Measurements from ENCODE around the gene RPL3. TPM values are rescaled to one million over a fixed set of nuclear protein-coding genes. Genes with fewer than 3 reads are reported as not detected.

RPL3 gene
- polyA plus RNA-seq, 1 donor (not counting 4 experiments of a cell fraction or from before 2014, with no cell fraction given): 2,538 TPM

DNA sequence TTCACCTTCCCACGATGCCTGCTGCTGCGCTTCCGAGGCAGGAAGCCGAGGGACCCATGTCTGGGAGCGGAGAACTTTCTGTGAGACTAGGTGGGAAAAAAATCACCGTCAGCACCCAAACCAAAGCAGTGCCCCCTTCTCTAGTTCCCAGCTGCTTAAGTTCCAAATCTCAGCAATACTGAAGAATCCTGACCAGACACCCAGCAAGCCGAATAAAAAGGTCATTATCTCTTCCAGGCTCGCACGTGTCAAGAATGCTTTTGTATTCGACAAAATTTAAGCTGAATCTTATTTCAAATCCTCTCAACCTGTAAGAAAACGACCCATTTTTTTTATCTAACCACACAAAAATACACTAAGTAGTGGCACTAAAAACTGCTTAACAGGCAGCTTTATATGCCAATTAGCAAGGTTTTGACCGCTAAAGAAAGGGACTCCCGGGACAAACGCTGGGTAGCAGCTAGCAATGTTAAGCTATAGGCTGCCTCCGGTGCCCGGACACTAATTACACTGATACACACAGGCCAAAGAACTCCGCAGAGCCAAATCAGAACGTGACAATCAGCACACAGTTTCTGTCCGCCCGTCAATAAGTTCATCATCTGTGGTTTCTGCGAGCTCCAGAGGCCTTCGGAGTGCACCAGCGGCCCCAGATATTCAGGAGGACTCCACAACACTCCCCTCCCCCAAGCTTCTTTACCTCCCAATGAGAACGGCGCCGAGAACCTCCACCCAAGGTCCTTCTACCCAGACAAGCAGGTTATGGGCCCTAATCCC lies 728 bp downstream of the RPL3 start:
- H3K9me1 ChIP-seq (ENCODE audit: control insufficient read depth, extremely low read depth, insufficient read depth, low read length): peaks cover 4% of the 10 kb centered on the region
- H3K4me2 ChIP-seq (ENCODE audit: control insufficient read depth, extremely low read depth, insufficient read depth, low read depth, low read length): peak overlapping the region; percentile 87
- peaks cover 37 to 54% of the 10 kb centered on the region in 2 experiments for H3K36me3 ChIP-seq (ENCODE audit: control insufficient read depth in 2 of 2, extremely low read depth in 1 of 2, insufficient read depth in 2 of 2, low read length in 2 of 2)
- dilution Hi-C loops (cut with MboI; ENCODE audit: extremely low pct_ligation_motif_present, low sequenced_read_pairs): no loop called here
- no peak for FAIRE-seq
- TF ChIP-seq, protein P1, sequence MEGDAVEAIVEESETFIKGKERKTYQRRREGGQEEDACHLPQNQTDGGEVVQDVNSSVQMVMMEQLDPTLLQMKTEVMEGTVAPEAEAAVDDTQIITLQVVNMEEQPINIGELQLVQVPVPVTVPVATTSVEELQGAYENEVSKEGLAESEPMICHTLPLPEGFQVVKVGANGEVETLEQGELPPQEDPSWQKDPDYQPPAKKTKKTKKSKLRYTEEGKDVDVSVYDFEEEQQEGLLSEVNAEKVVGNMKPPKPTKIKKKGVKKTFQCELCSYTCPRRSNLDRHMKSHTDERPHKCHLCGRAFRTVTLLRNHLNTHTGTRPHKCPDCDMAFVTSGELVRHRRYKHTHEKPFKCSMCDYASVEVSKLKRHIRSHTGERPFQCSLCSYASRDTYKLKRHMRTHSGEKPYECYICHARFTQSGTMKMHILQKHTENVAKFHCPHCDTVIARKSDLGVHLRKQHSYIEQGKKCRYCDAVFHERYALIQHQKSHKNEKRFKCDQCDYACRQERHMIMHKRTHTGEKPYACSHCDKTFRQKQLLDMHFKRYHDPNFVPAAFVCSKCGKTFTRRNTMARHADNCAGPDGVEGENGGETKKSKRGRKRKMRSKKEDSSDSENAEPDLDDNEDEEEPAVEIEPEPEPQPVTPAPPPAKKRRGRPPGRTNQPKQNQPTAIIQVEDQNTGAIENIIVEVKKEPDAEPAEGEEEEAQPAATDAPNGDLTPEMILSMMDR (optimal IDR thresholded peaks at IDR 0.05 in 1 of 3, IDR thresholded peaks at IDR 0.05 in 1 of 3, conservative IDR thresholded peaks at IDR 0.05 in 1 of 3; ENCODE audit: extremely low read depth in 1 of 3, insufficient read depth in 2 of 3, low read length in 3 of 3): no peak
- no peak for TF ChIP-seq EZH2 (IDR thresholded peaks at IDR 0.05; ENCODE audit: low read length)
- H3K4me1 ChIP-seq (ENCODE audit: control insufficient read depth, extremely low read depth, insufficient read depth, low read length): peaks cover 24% of the 10 kb centered on the region
- H2AFZ ChIP-seq (ENCODE audit: control insufficient read depth, low read length): no peak overlapping the region
- no peaks in the 10 kb centered on the region for H3K9me3 ChIP-seq (ENCODE audit: control insufficient read depth, low read depth, low read length)
- H3K4me3 ChIP-seq (ENCODE audit: control insufficient read depth in 2 of 3, extremely low read depth in 1 of 3, insufficient read depth in 2 of 3, low read depth in 1 of 3, low read length in 3 of 3): peak overlapping the region; percentile 67 to 85 (median 80)
- H3K9ac ChIP-seq (ENCODE audit: control insufficient read depth, extremely low read depth, insufficient read depth, low read length): peak overlapping the region; percentile 100
- no peaks in the 10 kb centered on the region for H3K27me3 ChIP-seq (ENCODE audit: control insufficient read depth, extremely low read depth, insufficient read depth, low read length)
- peaks cover 57% of the 10 kb centered on the region for H3K79me2 ChIP-seq (ENCODE audit: control insufficient read depth, insufficient read depth, low read length)
- peak overlapping the region; percentile 99 for H3K27ac ChIP-seq (ENCODE audit: control insufficient read depth, insufficient read depth, low read length)
- DNase-seq (ENCODE audit: low read depth, low spot score): peak; percentile 23
- H4K20me1 ChIP-seq (ENCODE audit: control insufficient read depth, extremely low read depth, insufficient read depth, low read length): peaks cover 44% of the 10 kb centered on the region

- Histone ChIP-seq H3K4me2 (ENCODE audit: control insufficient read depth, extremely low read depth, insufficient read depth, low read depth, low read length) (peak overlapping the region; percentile 87), H3K9ac (ENCODE audit: control insufficient read depth, extremely low read depth, insufficient read depth, low read length) (peak overlapping the region; percentile 100), H4K20me1 (ENCODE audit: control insufficient read depth, extremely low read depth, insufficient read depth, low read length) (peaks cover 51% of the 10 kb centered on the region), H3K27me3 (ENCODE audit: control insufficient read depth, extremely low read depth, insufficient read depth, low read length) (no peaks in the 10 kb centered on the region), H3K4me1 (ENCODE audit: control insufficient read depth, extremely low read depth, insufficient read depth, low read length) (peaks cover 32% of the 10 kb centered on the region), H3K79me2 (ENCODE audit: control insufficient read depth, insufficient read depth, low read length) (peaks cover 62% of the 10 kb centered on the region), H3K4me3 (ENCODE audit: control insufficient read depth in 2 of 3, extremely low read depth in 1 of 3, insufficient read depth in 2 of 3, low read depth in 1 of 3, low read length in 3 of 3) (peak overlapping the region; percentile 67 to 85 (median 80)), H3K9me1 (ENCODE audit: control insufficient read depth, extremely low read depth, insufficient read depth, low read length) (peaks cover 4% of the 10 kb centered on the region), H3K27ac (ENCODE audit: control insufficient read depth, insufficient read depth, low read length) (peak overlapping the region; percentile 99), H3K36me3 (ENCODE audit: control insufficient read depth in 2 of 2, extremely low read depth in 1 of 2, insufficient read depth in 2 of 2, low read length in 2 of 2) (peaks cover 43 to 62% of the 10 kb centered on the region in 2 experiments), H3K9me3 (ENCODE audit: control insufficient read depth, low read depth, low read length) (no peaks in the 10 kb centered on the region), H2AFZ (ENCODE audit: control insufficient read depth, low read length) (no peak overlapping the region)
- DNase-seq (ENCODE audit: low read depth, low spot score): peak; percentile 40
- no peak for TF ChIP-seq EZH2 (IDR thresholded peaks at IDR 0.05; ENCODE audit: low read length)
- TF ChIP-seq, protein P1 (optimal IDR thresholded peaks at IDR 0.05 in 1 of 3, IDR thresholded peaks at IDR 0.05 in 1 of 3, conservative IDR thresholded peaks at IDR 0.05 in 1 of 3; ENCODE audit: extremely low read depth in 1 of 3, insufficient read depth in 2 of 3, low read length in 3 of 3): no peak
- no peak for FAIRE-seq
- dilution Hi-C loops (cut with MboI; ENCODE audit: extremely low pct_ligation_motif_present, low sequenced_read_pairs): no loop called here
Measured at GRCh38 chr22:39317775-39318506, 1.5 kb downstream of the RPL3 start.
